Measurements from ENCODE around the gene SEMA6B.

The SEMA6B gene

GRCh38 chr19:4507804-4508203 lies 51.7 kb downstream of the SEMA6B start:
- no peak for DNase-seq (ENCODE audit: low read depth)

- no peak for DNase-seq (ENCODE audit: low read depth)
Measured at GRCh38 chr19:4507150-4507452, 52.4 kb downstream of the SEMA6B start.

GRCh38 chr19:4506449-4507149 lies 52.9 kb downstream of the SEMA6B start:
- DNase-seq (ENCODE audit: low read depth) = no peak

- no peak for DNase-seq (ENCODE audit: low read depth)
Measured at GRCh38 chr19:4505570-4506448, 53.7 kb downstream of the SEMA6B start.

- no peak for DNase-seq (ENCODE audit: low read depth)
Measured at GRCh38 chr19:4504891-4505569, 54.5 kb downstream of the SEMA6B start.

GRCh38 chr19:4504297-4504701 lies 55.2 kb downstream of the SEMA6B start:
- DNase-seq (ENCODE audit: low read depth) = no peak

GRCh38 chr19:4503825-4504170 lies 55.7 kb downstream of the SEMA6B start:
- DNase-seq (ENCODE audit: low read depth) = no peak

GRCh38 chr19:4503132-4503824 lies 56.2 kb downstream of the SEMA6B start:
- no peak for DNase-seq (ENCODE audit: low read depth)

GRCh38 chr19:4502282-4503131 lies 57.0 kb downstream of the SEMA6B start:
- DNase-seq (ENCODE audit: low read depth) = no peak

- no peak for DNase-seq (ENCODE audit: low read depth)
Measured at GRCh38 chr19:4501691-4502090, 57.8 kb downstream of the SEMA6B start.

GRCh38 chr19:4500841-4501591 lies 58.5 kb downstream of the SEMA6B start:
- DNase-seq (ENCODE audit: low read depth) = no peak

- DNase-seq (ENCODE audit: low read depth) = no peak
Measured at GRCh38 chr19:4499855-4500254, 59.6 kb downstream of the SEMA6B start.

- DNase-seq (ENCODE audit: low read depth) = no peak
Measured at GRCh38 chr19:4499318-4499717, 60.2 kb downstream of the SEMA6B start.

GRCh38 chr19:4498694-4499093 lies 60.8 kb downstream of the SEMA6B start:
- no peak for DNase-seq (ENCODE audit: low read depth)

GRCh38 chr19:4497770-4498389 lies 61.6 kb downstream of the SEMA6B start:
- DNase-seq (ENCODE audit: low read depth) = no peak

GRCh38 chr19:4496304-4496703 lies 63.2 kb downstream of the SEMA6B start:
- DNase-seq (ENCODE audit: low read depth) = no peak

- DNase-seq (ENCODE audit: low read depth) = no peak
Measured at GRCh38 chr19:4495471-4495870, 64.0 kb downstream of the SEMA6B start.

GRCh38 chr19:4494691-4495064 lies 64.8 kb downstream of the SEMA6B start:
- no peak for DNase-seq (ENCODE audit: low read depth)

GRCh38 chr19:4493929-4494690 lies 65.4 kb downstream of the SEMA6B start:
- no peak for DNase-seq (ENCODE audit: low read depth)

Data from activated gamma-delta T cell treated with anti-CD3 and anti-CD28 coated beads, Interleukin-2, amount 50 U/mL, for 16 hours (primary cell).